ENCODE measurements around the gene TGFBR1.

TGFBR1 gene

DNA sequence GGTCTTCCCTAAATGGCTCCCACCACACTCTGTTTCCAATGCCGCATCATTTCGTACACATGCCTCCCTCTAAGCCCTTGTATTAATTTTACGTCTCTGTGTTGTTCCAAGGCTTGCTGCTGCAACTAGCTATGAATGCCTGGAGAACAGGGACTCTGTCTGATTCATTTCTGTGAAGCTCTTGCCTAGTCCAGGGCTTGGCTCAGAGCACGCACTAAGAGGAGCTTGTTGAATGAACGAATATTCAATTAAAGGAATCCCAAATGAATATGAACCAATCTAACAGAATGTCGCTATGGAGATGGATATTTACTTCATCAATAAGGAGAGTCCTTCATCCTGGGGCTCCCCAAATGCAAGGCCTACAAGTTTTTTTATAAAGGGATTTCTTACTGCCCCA lies 55.3 kb downstream of the TGFBR1 start:
- TF ChIP-seq, protein P1, sequence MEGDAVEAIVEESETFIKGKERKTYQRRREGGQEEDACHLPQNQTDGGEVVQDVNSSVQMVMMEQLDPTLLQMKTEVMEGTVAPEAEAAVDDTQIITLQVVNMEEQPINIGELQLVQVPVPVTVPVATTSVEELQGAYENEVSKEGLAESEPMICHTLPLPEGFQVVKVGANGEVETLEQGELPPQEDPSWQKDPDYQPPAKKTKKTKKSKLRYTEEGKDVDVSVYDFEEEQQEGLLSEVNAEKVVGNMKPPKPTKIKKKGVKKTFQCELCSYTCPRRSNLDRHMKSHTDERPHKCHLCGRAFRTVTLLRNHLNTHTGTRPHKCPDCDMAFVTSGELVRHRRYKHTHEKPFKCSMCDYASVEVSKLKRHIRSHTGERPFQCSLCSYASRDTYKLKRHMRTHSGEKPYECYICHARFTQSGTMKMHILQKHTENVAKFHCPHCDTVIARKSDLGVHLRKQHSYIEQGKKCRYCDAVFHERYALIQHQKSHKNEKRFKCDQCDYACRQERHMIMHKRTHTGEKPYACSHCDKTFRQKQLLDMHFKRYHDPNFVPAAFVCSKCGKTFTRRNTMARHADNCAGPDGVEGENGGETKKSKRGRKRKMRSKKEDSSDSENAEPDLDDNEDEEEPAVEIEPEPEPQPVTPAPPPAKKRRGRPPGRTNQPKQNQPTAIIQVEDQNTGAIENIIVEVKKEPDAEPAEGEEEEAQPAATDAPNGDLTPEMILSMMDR (IDR thresholded peaks at IDR 0.05; ENCODE audit: low read depth, low read length) = no peak
- Histone ChIP-seq H3K27me3 (ENCODE audit: insufficient read depth, low read depth, severe bottlenecking) (no peaks in the 10 kb centered on the region), H3K9me3 (ENCODE audit: severe bottlenecking) (no peaks in the 10 kb centered on the region), H3K4me3 (ENCODE audit: low read depth, low read length) (no peak overlapping the region), H3K27ac (no peak overlapping the region), H3K36me3 (no peaks in the 10 kb centered on the region)
- DNase-seq = no peak

DNA sequence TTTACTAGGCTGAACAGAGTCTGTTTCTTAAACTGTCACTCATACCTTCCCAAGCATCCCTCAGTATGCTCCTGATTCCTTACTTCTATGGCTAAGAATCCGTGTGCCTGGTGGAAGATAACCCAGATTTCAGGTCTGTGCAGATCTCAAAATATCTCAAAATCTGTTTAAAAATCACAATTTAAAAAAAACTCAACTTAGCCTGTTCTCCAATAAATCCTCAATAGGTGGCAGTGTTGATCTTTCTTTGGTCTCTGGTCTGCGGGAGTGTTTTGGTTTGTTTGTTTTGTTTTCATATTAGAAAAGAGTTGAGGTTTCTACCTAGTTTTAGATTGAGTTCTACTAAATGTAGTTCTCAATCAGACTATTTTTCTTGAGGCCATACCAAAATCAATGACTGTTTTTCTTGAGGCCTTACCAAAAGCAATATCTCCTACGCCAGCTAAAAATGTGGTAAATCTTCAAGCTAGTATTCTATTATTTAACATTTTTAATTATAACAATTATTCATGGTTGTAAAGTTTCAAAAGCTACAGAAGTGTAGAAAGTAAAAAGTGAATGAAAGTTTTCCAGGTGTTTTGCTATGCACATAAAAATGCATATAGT lies 57.9 kb downstream of the TGFBR1 start:
- Histone ChIP-seq H3K27ac (no peak overlapping the region), H3K9me3 (ENCODE audit: severe bottlenecking) (no peaks in the 10 kb centered on the region)

DNA sequence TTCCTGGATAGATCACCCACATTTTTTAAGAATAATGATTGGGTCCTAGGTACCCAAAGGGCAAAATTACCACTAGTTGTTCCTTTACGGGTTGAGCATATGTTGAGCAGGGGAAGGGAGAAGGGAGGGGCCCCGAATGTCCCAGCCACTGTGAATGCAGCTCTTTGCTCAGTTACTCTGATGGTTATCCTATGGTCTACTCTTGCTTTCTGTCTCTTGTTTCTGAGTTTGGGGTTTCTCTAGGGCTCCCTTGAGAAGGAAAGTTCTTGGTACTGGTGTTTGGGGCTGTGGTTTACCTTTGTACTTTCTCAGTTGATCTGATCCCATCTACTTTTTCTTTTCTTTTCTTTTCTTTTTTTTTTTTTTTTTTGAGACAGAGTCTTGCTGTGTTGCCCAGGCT lies 61.2 kb downstream of the TGFBR1 start:
- Histone ChIP-seq H3K4me3 (ENCODE audit: low read depth, low read length) (no peak overlapping the region), H3K27ac (peak overlapping the region; percentile 18), H3K9me3 (ENCODE audit: severe bottlenecking) (no peaks in the 10 kb centered on the region), H3K27me3 (ENCODE audit: insufficient read depth, low read depth, severe bottlenecking) (no peaks in the 10 kb centered on the region), H3K36me3 (no peaks in the 10 kb centered on the region)
- no peak for DNase-seq
- TF ChIP-seq, protein P1 (IDR thresholded peaks at IDR 0.05; ENCODE audit: low read depth, low read length) = no peak

More for the DNA sequence above, 57.9 kb downstream of the TGFBR1 start:
- no peak for DNase-seq
- Histone ChIP-seq H3K36me3 (no peaks in the 10 kb centered on the region), H3K27me3 (ENCODE audit: insufficient read depth, low read depth, severe bottlenecking) (no peaks in the 10 kb centered on the region), H3K4me3 (ENCODE audit: low read depth, low read length) (no peak overlapping the region)
- TF ChIP-seq, protein P1 (IDR thresholded peaks at IDR 0.05; ENCODE audit: low read depth, low read length) = peak; percentile 39; the same call in 1 of the 2 replicates

DNA sequence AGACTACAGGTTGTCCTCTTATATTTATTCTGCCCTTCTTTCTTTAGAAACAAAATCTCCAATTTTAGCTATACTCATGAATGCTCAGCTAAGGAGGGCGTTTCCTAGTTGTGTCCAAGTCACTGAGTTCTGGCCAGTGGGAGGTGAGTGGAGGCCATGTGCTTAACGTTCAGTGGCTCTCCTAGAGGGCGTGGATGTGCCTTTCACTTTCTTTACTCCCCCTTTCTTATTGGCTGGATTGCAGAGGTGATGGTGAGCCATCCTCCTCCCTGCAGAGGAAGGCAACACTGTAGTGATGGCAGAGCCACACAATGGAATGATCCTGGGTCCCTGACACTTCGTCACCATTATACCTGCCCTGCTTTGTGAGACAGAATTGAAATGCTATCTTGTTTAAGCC lies 62.2 kb downstream of the TGFBR1 start:
- H3K27ac ChIP-seq = no peak overlapping the region
- no peak overlapping the region for H3K4me3 ChIP-seq (ENCODE audit: low read depth, low read length)
- H3K9me3 ChIP-seq (ENCODE audit: severe bottlenecking) = no peaks in the 10 kb centered on the region
- DNase-seq = no peak
- TF ChIP-seq, protein P1 (IDR thresholded peaks at IDR 0.05; ENCODE audit: low read depth, low read length) = no peak
- H3K36me3 ChIP-seq = no peaks in the 10 kb centered on the region
- no peaks in the 10 kb centered on the region for H3K27me3 ChIP-seq (ENCODE audit: insufficient read depth, low read depth, severe bottlenecking)

DNA sequence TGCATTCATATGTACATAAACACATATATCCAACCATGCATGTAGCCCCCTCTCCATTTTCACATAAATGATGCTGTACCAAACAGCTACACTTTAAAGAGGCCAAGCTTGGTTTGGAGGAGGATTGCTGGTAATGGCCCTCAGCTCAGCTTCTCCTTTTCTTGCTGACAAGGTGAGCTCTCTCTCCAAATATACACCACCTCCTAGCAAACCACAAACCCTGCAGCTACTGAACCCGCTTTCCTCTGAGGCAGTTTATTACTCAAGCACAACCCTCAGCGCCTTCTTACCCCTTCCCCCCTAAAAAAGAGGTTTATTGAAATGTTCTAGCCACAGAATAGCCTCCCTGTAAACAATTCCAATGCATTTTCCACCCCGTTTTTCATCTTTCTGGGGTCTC lies 62.8 kb downstream of the TGFBR1 start:
- Histone ChIP-seq H3K36me3 (no peaks in the 10 kb centered on the region), H3K27ac (no peak overlapping the region), H3K4me3 (ENCODE audit: low read depth, low read length) (no peak overlapping the region), H3K27me3 (ENCODE audit: insufficient read depth, low read depth, severe bottlenecking) (no peaks in the 10 kb centered on the region), H3K9me3 (ENCODE audit: severe bottlenecking) (no peaks in the 10 kb centered on the region)
- TF ChIP-seq, protein P1 (IDR thresholded peaks at IDR 0.05; ENCODE audit: low read depth, low read length) = no peak
- no peak for DNase-seq

DNA sequence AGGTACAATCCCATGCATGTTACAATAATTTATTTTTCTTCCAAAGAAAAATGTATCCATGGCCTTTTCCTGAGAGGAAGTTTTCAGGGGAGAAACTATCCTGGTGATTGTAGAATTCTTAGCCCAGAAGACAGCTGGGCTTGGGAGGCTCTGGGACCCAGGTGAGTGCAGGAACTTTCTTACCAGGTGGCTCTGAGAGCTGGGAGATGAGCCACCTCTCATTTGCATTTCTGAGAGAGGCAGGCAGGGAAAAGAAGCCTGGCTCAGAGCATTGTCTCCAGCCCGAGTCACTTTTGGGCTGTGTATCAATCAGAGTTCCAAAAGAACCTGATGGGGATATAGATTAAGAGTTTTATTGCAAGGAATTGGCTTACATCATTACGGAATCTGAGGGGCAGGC lies 64.2 kb downstream of the TGFBR1 start:
- TF ChIP-seq, protein P1 (IDR thresholded peaks at IDR 0.05; ENCODE audit: low read depth, low read length) = no peak
- Histone ChIP-seq H3K27ac (no peak overlapping the region; the same call in 1 of the 2 replicates), H3K4me3 (ENCODE audit: low read depth, low read length) (no peak overlapping the region), H3K36me3 (no peaks in the 10 kb centered on the region), H3K9me3 (ENCODE audit: severe bottlenecking) (no peaks in the 10 kb centered on the region), H3K27me3 (ENCODE audit: insufficient read depth, low read depth, severe bottlenecking) (no peaks in the 10 kb centered on the region)
- DNase-seq = no peak

Data from WERI-Rb-1 (cell line).